ENCODE results near the gene S100A3.
"Not testable (repeated sequence)": the region's sequence is repeated elsewhere in the genome, so short reads cannot be mapped to it uniquely, and the experiment has no call there.

S100A3 gene

GRCh38 chr1:153583976-153584375 is 34.9 kb upstream of the S100A3 start:
- H3K79me2 ChIP-seq, result no peaks in the 10 kb centered on the region
- TF ChIP-seq CTCF (IDR thresholded peaks at IDR 0.05), result no peak
- H3K4me3 ChIP-seq (ENCODE audit: low read depth, low read length), result no peak overlapping the region
- no peak overlapping the region for H3K9ac ChIP-seq
- H3K27ac ChIP-seq, result no peak overlapping the region
- H3K4me2 ChIP-seq (ENCODE audit: low read length), result no peak overlapping the region
- H3K9me3 ChIP-seq (ENCODE audit: control insufficient read depth, low read length), result no peaks in the 10 kb centered on the region
- H3K27me3 ChIP-seq (ENCODE audit: control insufficient read depth, insufficient read depth, low read length), result no peaks in the 10 kb centered on the region
- H3K4me1 ChIP-seq, result no peaks in the 10 kb centered on the region
- H3K36me3 ChIP-seq (ENCODE audit: control insufficient read depth, insufficient read depth, low read length), result no peaks in the 10 kb centered on the region
- no peak overlapping the region for H2AFZ ChIP-seq

- not testable (repeated sequence) for H2AFZ ChIP-seq; H3K4me1 ChIP-seq; H3K4me3 ChIP-seq (ENCODE audit: low read depth, low read length); H3K9me3 ChIP-seq (ENCODE audit: control insufficient read depth, low read length); H3K27me3 ChIP-seq (ENCODE audit: control insufficient read depth, insufficient read depth, low read length); H3K27ac ChIP-seq; H3K9ac ChIP-seq; H3K79me2 ChIP-seq; H3K36me3 ChIP-seq (ENCODE audit: control insufficient read depth, insufficient read depth, low read length); H3K4me2 ChIP-seq (ENCODE audit: low read length)
These were observed 34.5 kb upstream of the S100A3 start for GRCh38 chr1:153583514-153583913.

GRCh38 chr1:153582836-153583235 is 33.8 kb upstream of the S100A3 start:
- H3K27me3 ChIP-seq (ENCODE audit: control insufficient read depth, insufficient read depth, low read length); H3K4me1 ChIP-seq; H3K79me2 ChIP-seq; H3K9me3 ChIP-seq (ENCODE audit: control insufficient read depth, low read length); H3K27ac ChIP-seq; H3K36me3 ChIP-seq (ENCODE audit: control insufficient read depth, insufficient read depth, low read length); H2AFZ ChIP-seq; H3K4me2 ChIP-seq (ENCODE audit: low read length); H3K4me3 ChIP-seq (ENCODE audit: low read depth, low read length); H3K9ac ChIP-seq: not testable (repeated sequence)

GRCh38 chr1:153578936-153579335 is 29.9 kb upstream of the S100A3 start:
- Histone ChIP-seq H3K4me2 (ENCODE audit: low read length) (no peak overlapping the region), H3K79me2 (no peaks in the 10 kb centered on the region), H3K4me3 (ENCODE audit: low read depth, low read length) (no peak overlapping the region), H3K36me3 (ENCODE audit: control insufficient read depth, insufficient read depth, low read length) (no peaks in the 10 kb centered on the region), H2AFZ (no peak overlapping the region), H3K27me3 (ENCODE audit: control insufficient read depth, insufficient read depth, low read length) (no peaks in the 10 kb centered on the region), H3K27ac (no peak overlapping the region), H3K4me1 (no peaks in the 10 kb centered on the region), H3K9ac (no peak overlapping the region), H3K9me3 (ENCODE audit: control insufficient read depth, low read length) (no peaks in the 10 kb centered on the region)
- no peak for TF ChIP-seq CTCF (IDR thresholded peaks at IDR 0.05)

- Histone ChIP-seq H3K4me2 (ENCODE audit: low read length) (no peak overlapping the region), H3K79me2 (no peaks in the 10 kb centered on the region), H3K27ac (no peak overlapping the region), H3K9me3 (ENCODE audit: control insufficient read depth, low read length) (no peaks in the 10 kb centered on the region), H3K27me3 (ENCODE audit: control insufficient read depth, insufficient read depth, low read length) (no peaks in the 10 kb centered on the region), H3K9ac (no peak overlapping the region), H2AFZ (no peak overlapping the region), H3K4me3 (ENCODE audit: low read depth, low read length) (no peak overlapping the region), H3K4me1 (no peaks in the 10 kb centered on the region), H3K36me3 (ENCODE audit: control insufficient read depth, insufficient read depth, low read length) (no peaks in the 10 kb centered on the region)
- TF ChIP-seq CTCF (IDR thresholded peaks at IDR 0.05), result no peak
These were observed 29.4 kb upstream of the S100A3 start for GRCh38 chr1:153578490-153578889.

GRCh38 chr1:153577624-153578051 is 28.6 kb upstream of the S100A3 start:
- Histone ChIP-seq H3K36me3 (ENCODE audit: control insufficient read depth, insufficient read depth, low read length) (no peaks in the 10 kb centered on the region), H2AFZ (no peak overlapping the region), H3K4me1 (no peaks in the 10 kb centered on the region), H3K27ac (no peak overlapping the region), H3K79me2 (no peaks in the 10 kb centered on the region), H3K4me3 (ENCODE audit: low read depth, low read length) (no peak overlapping the region), H3K4me2 (ENCODE audit: low read length) (no peak overlapping the region), H3K9me3 (ENCODE audit: control insufficient read depth, low read length) (no peaks in the 10 kb centered on the region), H3K9ac (no peak overlapping the region), H3K27me3 (ENCODE audit: control insufficient read depth, insufficient read depth, low read length) (no peaks in the 10 kb centered on the region)
- no peak for TF ChIP-seq CTCF (IDR thresholded peaks at IDR 0.05)
